Dendritic cell treated with granulocyte-macrophage colony-stimulating factor and Interleukin-4, amounts not matched to agents 40 ng/mL and 50 ng/mL, for 4 days (primary cell): Measurements from ENCODE around the gene GCHFR.

Experiments used
- H3K27ac Mint-ChIP-seq: one replicate; pipeline ENCODE4 v1.8.0; 2022; ENCODE audit warnings: mild to moderate bottlenecking, mixed read lengths
- H3K27me3 Mint-ChIP-seq: one replicate; pipeline ENCODE4 v1.8.0; 2022; ENCODE audit warnings: mild to moderate bottlenecking, mixed read lengths
- H3K36me3 Mint-ChIP-seq: one replicate; pipeline ENCODE4 v1.8.0; 2022; ENCODE audit warnings: low read depth, mixed read lengths
- H3K4me1 Mint-ChIP-seq: one replicate; pipeline ENCODE4 v1.8.0; 2022; ENCODE audit warnings: low read depth, mixed read lengths
- H3K4me3 Mint-ChIP-seq: one replicate; pipeline ENCODE4 v1.8.0; 2022; ENCODE audit warnings: mild to moderate bottlenecking, moderate library complexity, mixed read lengths
- H3K9me3 Mint-ChIP-seq: one replicate; pipeline ENCODE4 v1.8.0; 2022; ENCODE audit warnings: mixed read lengths
- intact Hi-C: fragments of 100-400 bp; cut with micrococcal nuclease; formaldehyde crosslinking; loops from one replicate; pipeline ENCODE4 v1.15.0; 2022

Gene GCHFR

DNA sequence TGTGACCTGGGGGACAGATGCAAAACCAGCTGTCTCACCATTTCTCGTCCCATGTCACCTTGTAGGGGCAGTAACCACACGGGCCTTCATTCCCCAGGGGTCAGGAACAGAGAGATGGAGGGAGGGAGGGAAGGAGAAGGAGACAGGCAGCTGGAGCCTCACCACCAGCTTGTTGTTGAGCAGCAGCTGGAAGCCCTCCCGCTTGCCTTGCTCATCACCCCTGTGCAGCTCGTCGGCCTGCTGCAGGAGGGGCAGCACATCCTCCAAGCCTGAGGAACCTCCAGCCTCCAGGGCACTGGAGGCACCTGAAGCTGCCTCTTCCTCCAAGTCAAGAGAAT lies 19.1 kb upstream of the GCHFR start:
- no peaks in the 10 kb centered on the region for H3K9me3 Mint-ChIP-seq
- no peak overlapping the region for H3K27ac Mint-ChIP-seq
- peaks cover 23% of the 10 kb centered on the region for H3K4me1 Mint-ChIP-seq
- H3K27me3 Mint-ChIP-seq: no peaks in the 10 kb centered on the region
- no peak overlapping the region for H3K4me3 Mint-ChIP-seq
- intact Hi-C loops: loop anchor here (5.0 to 10.0 kb wide), 2 partner anchors 148 to 270 kb away; partner anchors contain the start of gene VPS18
- H3K36me3 Mint-ChIP-seq: peaks cover 84% of the 10 kb centered on the region

GRCh38 chr15:40746916-40747418 lies 16.9 kb upstream of the GCHFR start:
- intact Hi-C loops: loop anchor here (1.0 to 10.0 kb wide), 3 partner anchors 35 to 268 kb away; partner anchors contain the start of gene VPS18
- peak overlapping the region; percentile 28 for H3K27ac Mint-ChIP-seq
- H3K27me3 Mint-ChIP-seq: no peaks in the 10 kb centered on the region
- peaks cover 23% of the 10 kb centered on the region for H3K4me1 Mint-ChIP-seq
- H3K9me3 Mint-ChIP-seq: no peaks in the 10 kb centered on the region
- H3K4me3 Mint-ChIP-seq: no peak overlapping the region
- H3K36me3 Mint-ChIP-seq: peaks cover 85% of the 10 kb centered on the region

- H3K9me3 Mint-ChIP-seq: no peaks in the 10 kb centered on the region
- H3K4me1 Mint-ChIP-seq: peaks cover 23% of the 10 kb centered on the region
- no peak overlapping the region for H3K27ac Mint-ChIP-seq
- H3K4me3 Mint-ChIP-seq: no peak overlapping the region
- intact Hi-C loops: loop anchor here (5.0 to 10.0 kb wide), 2 partner anchors 144 to 267 kb away; partner anchors contain the start of gene VPS18
- H3K36me3 Mint-ChIP-seq: peaks cover 85% of the 10 kb centered on the region
- no peaks in the 10 kb centered on the region for H3K27me3 Mint-ChIP-seq
Measured at GRCh38 chr15:40747685-40748631, 15.9 kb upstream of the GCHFR start.

GRCh38 chr15:40749151-40749630 lies 14.7 kb upstream of the GCHFR start:
- Mint-ChIP-seq H3K4me3 (no peak overlapping the region), H3K27ac (no peak overlapping the region), H3K36me3 (peaks cover 79% of the 10 kb centered on the region), H3K4me1 (peaks cover 32% of the 10 kb centered on the region), H3K9me3 (no peaks in the 10 kb centered on the region), H3K27me3 (no peaks in the 10 kb centered on the region)
- intact Hi-C loops: loop anchor here (5.0 to 10.0 kb wide), 2 partner anchors 143 to 266 kb away; partner anchors contain the start of gene VPS18

DNA sequence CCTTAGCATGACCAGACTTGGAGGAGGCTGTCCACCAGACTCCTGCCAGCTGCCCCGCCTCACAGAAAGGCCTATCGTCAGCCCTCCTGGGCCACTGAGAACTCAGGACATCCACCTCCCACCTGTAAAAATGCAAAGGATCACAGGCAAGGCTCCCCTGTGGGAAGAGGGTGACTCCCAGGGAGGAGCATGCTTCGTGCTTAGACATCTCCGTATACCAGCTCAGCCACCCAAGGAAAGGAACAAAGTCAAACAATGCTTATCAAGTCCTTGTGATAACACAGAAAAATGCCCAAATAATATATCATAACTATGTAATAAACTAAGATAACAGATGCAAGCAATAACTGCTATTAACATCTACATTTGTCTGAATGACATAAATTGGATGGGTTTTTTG lies 13.0 kb upstream of the GCHFR start:
- Mint-ChIP-seq H3K4me3 (no peak overlapping the region), H3K36me3 (peaks cover 71% of the 10 kb centered on the region), H3K4me1 (peaks cover 30% of the 10 kb centered on the region), H3K9me3 (no peaks in the 10 kb centered on the region), H3K27me3 (no peaks in the 10 kb centered on the region), H3K27ac (no peak overlapping the region)
- intact Hi-C loops: no loop called here

DNA sequence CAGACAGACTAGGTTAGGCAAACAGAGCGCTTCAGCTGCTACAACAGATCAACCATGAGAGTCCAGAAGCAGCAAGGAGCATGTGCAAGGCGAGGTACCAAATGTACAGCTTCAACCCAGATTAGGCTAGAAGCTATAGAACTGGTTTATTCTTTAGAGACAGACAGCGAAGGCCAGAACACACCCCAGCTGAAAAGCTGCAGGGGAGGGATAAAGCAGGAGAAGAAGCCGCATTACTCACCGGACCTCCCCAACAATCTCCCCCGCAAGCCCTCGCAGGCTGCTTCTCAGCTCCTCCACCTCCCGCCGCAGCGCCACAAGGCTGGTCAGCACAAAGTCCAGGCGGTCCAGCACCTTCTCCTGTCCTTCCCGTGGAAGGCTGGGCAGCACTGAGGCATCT lies 12.1 kb upstream of the GCHFR start:
- intact Hi-C loops: no loop called here

DNA sequence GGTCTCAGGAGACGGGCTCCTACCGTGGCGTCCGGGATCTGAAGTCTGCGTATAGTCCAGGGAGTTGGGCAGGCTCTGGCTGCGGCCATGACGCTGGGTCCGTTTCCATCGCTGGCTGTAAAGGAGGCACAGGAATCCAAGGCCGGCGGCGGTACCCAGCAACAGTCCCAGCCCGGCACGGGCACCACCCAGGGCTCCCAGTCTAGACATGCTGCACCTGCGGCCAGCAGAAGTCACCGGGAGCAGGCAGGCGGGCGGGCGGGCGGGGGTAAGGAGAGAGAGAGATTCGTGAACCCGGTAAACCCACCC lies 9.3 kb upstream of the GCHFR start:
- H3K36me3 Mint-ChIP-seq: peaks cover 49% of the 10 kb centered on the region
- intact Hi-C loops: no loop called here
- H3K4me3 Mint-ChIP-seq: peak overlapping the region; percentile 98
- H3K4me1 Mint-ChIP-seq: peaks cover 17% of the 10 kb centered on the region
- peak overlapping the region; percentile 96 for H3K27ac Mint-ChIP-seq
- H3K27me3 Mint-ChIP-seq: peaks cover 2% of the 10 kb centered on the region
- H3K9me3 Mint-ChIP-seq: no peaks in the 10 kb centered on the region

More for the DNA sequence above, 12.1 kb upstream of the GCHFR start:
- Mint-ChIP-seq H3K4me1 (peaks cover 26% of the 10 kb centered on the region), H3K9me3 (no peaks in the 10 kb centered on the region), H3K27ac (no peak overlapping the region), H3K27me3 (peaks cover under 1% of the 10 kb centered on the region), H3K4me3 (no peak overlapping the region), H3K36me3 (peaks cover 69% of the 10 kb centered on the region)

DNA sequence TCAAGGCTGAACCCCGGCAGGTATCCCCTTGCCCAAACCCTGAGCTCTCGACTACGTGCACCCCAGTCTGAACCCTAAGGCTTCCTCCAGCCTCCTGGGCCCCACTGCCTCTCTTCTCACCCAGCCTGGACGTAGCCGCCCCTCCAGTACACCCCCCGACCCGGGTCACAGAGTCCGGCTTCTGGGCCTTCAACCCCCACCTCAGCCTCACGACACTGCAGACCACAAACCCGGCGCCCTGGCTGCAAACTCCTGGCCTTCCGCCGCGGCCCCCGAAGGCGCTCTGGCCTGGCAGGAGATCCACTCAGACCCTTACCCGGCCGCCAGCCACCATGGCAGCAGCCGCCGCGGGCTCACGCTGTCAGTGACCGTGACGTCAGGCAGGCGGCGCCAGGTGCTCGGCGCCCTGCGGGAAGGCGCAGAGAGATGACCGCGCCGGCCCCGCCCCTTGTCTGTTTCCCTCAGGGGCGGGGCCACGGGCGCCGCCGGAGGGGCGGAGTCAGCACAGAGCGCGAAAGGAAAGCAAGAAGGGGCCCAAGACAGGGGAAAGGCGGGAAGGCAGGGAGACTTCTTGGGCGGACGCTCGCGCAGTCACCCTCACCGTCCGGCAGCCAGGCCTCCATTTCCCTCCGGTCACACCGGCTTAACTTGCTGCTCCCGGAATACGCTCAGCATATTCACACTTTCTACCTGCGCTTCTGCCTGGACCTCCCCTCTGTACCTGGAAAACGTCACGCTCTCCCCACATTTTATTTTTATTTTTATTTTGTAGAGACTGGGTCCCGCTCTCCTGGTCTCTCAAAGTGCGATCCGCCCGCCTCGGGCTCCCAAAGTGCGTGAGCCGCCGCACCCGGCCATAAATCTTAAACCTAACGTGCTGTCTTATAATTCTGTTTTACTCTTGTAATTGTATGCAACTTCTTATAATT lies 8.7 kb upstream of the GCHFR start, which contains the start of gene RMDN3:
TSS of gene RMDN3 (minus strand) at position 372 of the 929 bp plus-strand sequence. CDS start 471 bp downstream, outside the sequence.
- Mint-ChIP-seq H3K36me3 (peaks cover 43% of the 10 kb centered on the region), H3K27me3 (peaks cover 2% of the 10 kb centered on the region), H3K27ac (peak within 1 kb of the TSS; percentile 96), H3K9me3 (no peaks in the 10 kb centered on the region), H3K4me3 (peak within 1 kb of the TSS; percentile 98), H3K4me1 (peaks cover 17% of the 10 kb centered on the region)
- intact Hi-C loops: loop anchor here (1.0 kb wide), 2 partner anchors 8 to 52 kb away; partner anchors contain the start of genes DNAJC17 and ZFYVE19

DNA sequence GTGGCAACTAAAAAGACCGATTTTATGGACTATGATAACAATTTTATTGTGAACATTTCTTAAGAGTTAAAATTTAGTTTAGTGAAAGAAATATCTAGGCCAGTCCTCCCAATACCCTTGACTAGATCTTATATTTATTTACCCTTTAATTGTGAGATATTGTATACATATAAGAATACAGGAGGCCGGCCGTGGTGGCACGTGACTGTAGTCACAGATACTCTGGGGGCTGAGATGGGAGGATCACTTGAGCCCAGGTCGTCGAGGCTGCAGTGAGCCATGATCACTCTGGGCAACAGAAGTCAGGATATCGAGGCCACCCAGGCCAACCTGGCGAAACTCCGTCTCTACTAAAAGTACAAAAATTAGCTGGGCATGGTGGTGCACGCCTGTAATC lies 8.1 kb upstream of the GCHFR start:
- H3K4me3 Mint-ChIP-seq: peak overlapping the region; percentile 98
- H3K4me1 Mint-ChIP-seq: peaks cover 17% of the 10 kb centered on the region
- H3K27ac Mint-ChIP-seq: peak overlapping the region; percentile 96
- peaks cover 36% of the 10 kb centered on the region for H3K36me3 Mint-ChIP-seq
- H3K27me3 Mint-ChIP-seq: peaks cover 4% of the 10 kb centered on the region
- intact Hi-C loops: loop anchor here (1.0 kb wide), 2 partner anchors 7 to 51 kb away; partner anchors contain the start of genes DNAJC17 and ZFYVE19
- no peaks in the 10 kb centered on the region for H3K9me3 Mint-ChIP-seq

- H3K4me1 Mint-ChIP-seq: peaks cover 17% of the 10 kb centered on the region
- no peak overlapping the region for H3K27ac Mint-ChIP-seq
- no peak overlapping the region for H3K4me3 Mint-ChIP-seq
- H3K36me3 Mint-ChIP-seq: peaks cover 25% of the 10 kb centered on the region
- H3K9me3 Mint-ChIP-seq: no peaks in the 10 kb centered on the region
- H3K27me3 Mint-ChIP-seq: peaks cover 4% of the 10 kb centered on the region
- intact Hi-C loops: no loop called here
Measured at GRCh38 chr15:40756938-40757337, 6.9 kb upstream of the GCHFR start.

GRCh38 chr15:40759961-40760360 lies 3.9 kb upstream of the GCHFR start:
- intact Hi-C loops: loop anchor here (10.0 kb wide), 1 partner anchor 195 kb away; the partner anchor contains the start of genes CCDC32 and RPUSD2
- Mint-ChIP-seq H3K4me1 (peaks cover 21% of the 10 kb centered on the region), H3K27me3 (peaks cover 4% of the 10 kb centered on the region)

DNA sequence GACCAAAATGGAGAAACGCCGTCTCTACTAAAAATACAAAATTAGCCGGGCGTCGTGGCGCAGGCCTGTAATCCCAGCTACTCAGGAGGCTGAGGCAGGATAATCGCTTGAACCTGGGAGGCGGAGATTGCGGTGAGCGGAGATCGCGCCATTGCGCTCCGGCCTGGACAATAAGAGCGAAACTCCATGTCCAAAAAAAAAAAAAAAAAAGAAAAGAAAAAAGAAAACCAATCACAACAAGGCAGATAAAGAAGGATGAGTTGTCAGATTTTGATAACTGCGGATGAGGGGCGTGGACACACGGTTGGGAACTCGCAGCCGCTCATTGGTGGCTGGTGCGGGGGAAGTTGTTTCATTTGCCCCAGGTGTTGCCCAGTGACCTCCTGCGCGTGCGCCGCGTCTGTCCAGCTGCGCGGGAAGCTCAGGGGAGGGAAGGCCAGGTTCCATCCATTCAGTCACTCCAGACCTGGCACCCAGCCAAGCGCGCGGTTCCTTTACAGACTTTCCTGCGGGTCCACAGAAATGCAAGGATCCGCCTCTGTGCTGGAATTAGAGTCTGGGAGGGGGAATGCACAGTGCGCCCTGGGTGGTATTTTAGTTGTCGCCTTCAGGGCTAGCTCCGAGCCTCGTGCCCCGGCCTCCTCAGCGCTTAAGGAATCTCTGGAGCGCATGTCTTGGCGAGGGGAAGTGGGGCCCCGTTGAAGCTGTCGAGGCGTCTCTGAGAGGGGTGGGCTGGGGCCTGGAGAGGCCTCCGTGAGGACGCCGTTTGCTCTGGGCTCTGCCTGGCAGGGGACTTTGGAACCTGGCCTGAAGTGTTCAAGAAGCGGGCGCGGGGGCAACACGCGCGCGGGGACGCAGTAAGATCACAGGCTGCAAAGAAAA lies 708 bp upstream of the GCHFR start:
- H3K9me3 Mint-ChIP-seq: no peaks in the 10 kb centered on the region
- peaks cover 20% of the 10 kb centered on the region for H3K36me3 Mint-ChIP-seq
- H3K27ac Mint-ChIP-seq: peak overlapping the region; percentile 80
- peaks cover 33% of the 10 kb centered on the region for H3K4me1 Mint-ChIP-seq
- intact Hi-C loops: loop anchor here (1.0 to 10.0 kb wide), 2 partner anchors 8 to 198 kb away; partner anchors contain the start of genes CCDC32, RMDN3 and RPUSD2
- peak overlapping the region; percentile 77 for H3K4me3 Mint-ChIP-seq
- H3K27me3 Mint-ChIP-seq: peaks cover 2% of the 10 kb centered on the region

More at GRCh38 chr15:40759961-40760360, 3.9 kb upstream of the GCHFR start:
- Mint-ChIP-seq H3K36me3 (peaks cover 6% of the 10 kb centered on the region), H3K9me3 (no peaks in the 10 kb centered on the region), H3K4me3 (no peak overlapping the region), H3K27ac (no peak overlapping the region)
